Measurements from ENCODE around the gene ZBTB7A. TPM values are rescaled to one million over a fixed set of nuclear protein-coding genes. Genes with fewer than 3 reads are reported as not detected.
"Not testable (repeated sequence)": the region's sequence is repeated elsewhere in the genome, so short reads cannot be mapped to it uniquely, and the experiment has no call there.

Gene ZBTB7A
- total and polyA plus RNA-seq, 8 donors: 7.1 to 49.5 (median 11.4) TPM

GRCh38 chr19:4009990-4010807 is 56.5 kb downstream of the ZBTB7A start:
- no peaks in the 10 kb centered on the region for H3K27me3 ChIP-seq
- no peak for ATAC-seq
- H3K27ac ChIP-seq: peak overlapping the region in 1 of 2 donors; percentile 8

GRCh38 chr19:4007836-4008539 is 58.7 kb downstream of the ZBTB7A start:
- Histone ChIP-seq H3K27me3 (no peaks in the 10 kb centered on the region), H3K36me3 (peaks cover 0 to 14% of the 10 kb centered on the region in 2 donors), H3K4me1 (peaks cover 11 to 45% of the 10 kb centered on the region in 2 donors), H3K27ac (peak overlapping the region; percentile 56 to 82), H3K4me3 (peak overlapping the region; percentile 75 to 97), H3K9me3 (no peaks in the 10 kb centered on the region)
- TF ChIP-seq CTCF (IDR thresholded peaks at IDR 0.05): no peak
- DNase-seq (no peak), ATAC-seq (no peak)
- intact Hi-C loops (cut with DNase I): no loop called here

More at GRCh38 chr19:4009990-4010807, 56.5 kb downstream of the ZBTB7A start:
- Histone ChIP-seq H3K4me3 (no peak overlapping the region), H3K9me3 (no peaks in the 10 kb centered on the region), H3K36me3 (peaks cover 0 to 36% of the 10 kb centered on the region in 2 donors), H3K4me1 (peaks cover 11 to 56% of the 10 kb centered on the region in 2 donors)
- no peak for DNase-seq
- TF ChIP-seq CTCF (IDR thresholded peaks at IDR 0.05): no peak
- intact Hi-C loops (cut with DNase I): no loop called here

GRCh38 chr19:4007021-4007835 is 59.5 kb downstream of the ZBTB7A start, which contains the start of gene PIAS4:
PIAS4 (plus strand) TSS chr19:4007736; CDS start chr19:4007761, 25 bp downstream.
- Histone ChIP-seq H3K27ac (peak within 1 kb of the TSS; percentile 82), H3K4me1 (peaks cover 11 to 45% of the 10 kb centered on the region in 2 donors), H3K27me3 (no peaks in the 10 kb centered on the region), H3K9me3 (no peaks in the 10 kb centered on the region), H3K4me3 (peak within 1 kb of the TSS; percentile 75 to 97), H3K36me3 (peaks cover 0 to 11% of the 10 kb centered on the region in 2 donors)
- TF ChIP-seq CTCF (IDR thresholded peaks at IDR 0.05): peak in 1 of 2 donors; percentile 16
- DNase-seq (peak; percentile 95 to 98 (median 98)), ATAC-seq (peak; percentile 97)
- intact Hi-C loops (cut with DNase I): no loop called here

- peaks cover 11 to 36% of the 10 kb centered on the region in 2 donors for H3K4me1 ChIP-seq
- H3K4me3 ChIP-seq; DNase-seq; H3K36me3 ChIP-seq; ATAC-seq; H3K27me3 ChIP-seq; H3K9me3 ChIP-seq; intact Hi-C loops (cut with DNase I); H3K27ac ChIP-seq: not testable (repeated sequence)
These were observed 61.3 kb downstream of the ZBTB7A start for GRCh38 chr19:4005436-4005835.

GRCh38 chr19:4000798-4001197 is 65.9 kb downstream of the ZBTB7A start:
- H3K4me1 ChIP-seq; H3K9me3 ChIP-seq; H3K27me3 ChIP-seq; H3K27ac ChIP-seq; ATAC-seq; H3K4me3 ChIP-seq; DNase-seq; intact Hi-C loops (cut with DNase I); H3K36me3 ChIP-seq: not testable (repeated sequence)

GRCh38 chr19:3998667-3999412 is 67.9 kb downstream of the ZBTB7A start:
- DNase-seq: peak in 1 of 4 donors; percentile 55
- H3K27me3 ChIP-seq; H3K4me1 ChIP-seq; H3K9me3 ChIP-seq; intact Hi-C loops (cut with DNase I); H3K27ac ChIP-seq; H3K36me3 ChIP-seq; ATAC-seq; H3K4me3 ChIP-seq: not testable (repeated sequence)
